Measurements from ENCODE around the gene TMEM144. TPM values are rescaled to one million over a fixed set of nuclear protein-coding genes. Genes with fewer than 3 reads are reported as not detected.

TMEM144 gene
- total RNA-seq, 4 donors from 2014 or later, result 3.4 to 12.8 (median 9.5) TPM

DNA sequence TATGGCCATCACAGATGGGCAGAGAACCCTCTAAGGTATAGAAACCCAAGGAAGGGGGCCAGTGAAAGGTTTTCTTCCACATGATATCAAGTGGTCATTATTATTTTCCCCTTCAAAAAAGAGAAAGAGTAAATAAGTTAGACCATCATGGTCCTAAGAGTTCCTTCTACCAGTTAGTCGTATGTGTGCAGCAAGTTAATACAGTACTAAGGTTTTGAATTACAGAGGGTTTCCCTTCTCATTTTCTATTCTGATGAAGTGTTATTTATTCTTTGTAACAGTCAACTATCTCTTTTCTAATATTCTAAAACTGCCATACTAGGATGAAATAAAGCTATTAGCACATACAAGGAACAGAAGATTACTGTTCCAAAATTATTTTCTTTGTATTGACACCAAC is 94.4 kb downstream of the TMEM144 start:
- Histone ChIP-seq H3K36me3 (no peaks in the 10 kb centered on the region), H3K4me1 (no peaks in the 10 kb centered on the region), H3K9me3 (no peaks in the 10 kb centered on the region), H3K4me3 (no peak overlapping the region), H3K27ac (no peak overlapping the region), H3K27me3 (no peaks in the 10 kb centered on the region)
- intact Hi-C loops (cut with DNase I), result no loop called here
- DNase-seq, result no peak
- WGBS, 2 donors, result 23 to 46% methylated on average over 1 of the region's 1 CpG
- TF ChIP-seq, protein P1, sequence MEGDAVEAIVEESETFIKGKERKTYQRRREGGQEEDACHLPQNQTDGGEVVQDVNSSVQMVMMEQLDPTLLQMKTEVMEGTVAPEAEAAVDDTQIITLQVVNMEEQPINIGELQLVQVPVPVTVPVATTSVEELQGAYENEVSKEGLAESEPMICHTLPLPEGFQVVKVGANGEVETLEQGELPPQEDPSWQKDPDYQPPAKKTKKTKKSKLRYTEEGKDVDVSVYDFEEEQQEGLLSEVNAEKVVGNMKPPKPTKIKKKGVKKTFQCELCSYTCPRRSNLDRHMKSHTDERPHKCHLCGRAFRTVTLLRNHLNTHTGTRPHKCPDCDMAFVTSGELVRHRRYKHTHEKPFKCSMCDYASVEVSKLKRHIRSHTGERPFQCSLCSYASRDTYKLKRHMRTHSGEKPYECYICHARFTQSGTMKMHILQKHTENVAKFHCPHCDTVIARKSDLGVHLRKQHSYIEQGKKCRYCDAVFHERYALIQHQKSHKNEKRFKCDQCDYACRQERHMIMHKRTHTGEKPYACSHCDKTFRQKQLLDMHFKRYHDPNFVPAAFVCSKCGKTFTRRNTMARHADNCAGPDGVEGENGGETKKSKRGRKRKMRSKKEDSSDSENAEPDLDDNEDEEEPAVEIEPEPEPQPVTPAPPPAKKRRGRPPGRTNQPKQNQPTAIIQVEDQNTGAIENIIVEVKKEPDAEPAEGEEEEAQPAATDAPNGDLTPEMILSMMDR (IDR thresholded peaks at IDR 0.05), result no peak
- no peak for TF ChIP-seq POLR2A (IDR thresholded peaks at IDR 0.05)

Other genes with a start within 250 kb of the TMEM144 start
- gene GASK1B, start 37.5 kb upstream of the TMEM144 start, total RNA-seq, result 10 to 100 TPM in 2 of 4 donors, 1 to 10 TPM in 2; 1.0 to 23.7 (median 10.6) TPM